PC-3 (cell line): Measurements from ENCODE around the gene CNTNAP2. TPM values are rescaled to one million over a fixed set of nuclear protein-coding genes. Genes with fewer than 3 reads are reported as not detected.

ENCODE experiments used
- ATAC-seq: fragments of 200-7000 bp; cut with Tn5 transposase; 2 replicates; pipeline ENCODE4 v1.9.1; 2020; ENCODE audit warnings: mild to moderate bottlenecking, moderate library complexity
- BruUV-seq: library from RNA; stranded (reverse); fragments of 400-500 nt; replicated peaks from 2 replicates; lab custom pipeline; 2021; lab: Mats Ljungman, UMichigan
- CTCF ChIA-PET: fragments of 300-600 bp; sonication (Branson Sonifier 250); formaldehyde crosslinking; loops from one replicate; lab custom pipeline; 2022; ENCODE audit warnings: antibody characterized with exemption; lab: Charles Lee
- POLR2A ChIA-PET: fragments of 300-600 bp; sonication (Branson Sonifier 250); formaldehyde crosslinking; loops from one replicate; lab custom pipeline; 2022; ENCODE audit warnings: antibody characterized with exemption; ENCODE audit not compliant: unreplicated experiment; lab: Charles Lee
- DNase-seq: peaks from one replicate; pipeline ENCODE4 v3.0.0-alpha.2; 2015
- H2AFZ ChIP-seq: fragments of 300-600 bp; sonication (generic); 2 replicates; pipeline ENCODE4 v1.6.0; 2016; ENCODE audit warnings: antibody characterized with exemption, low read length
- H3F3A ChIP-seq: fragments of 300-600 bp; sonication (generic); one replicate; pipeline ENCODE4 v1.6.0; 2017; ENCODE audit warnings: antibody characterized with exemption, low read length, control low read depth, mild to moderate bottlenecking; ENCODE audit not compliant: unreplicated experiment
- H3K27ac ChIP-seq: fragments of 300-600 bp; sonication (generic); 2 replicates; pipeline ENCODE4 v1.5.1; 2016; ENCODE audit warnings: mild to moderate bottlenecking, low read length
- H3K27me3 ChIP-seq: fragments of 300-600 bp; sonication (generic); 2 replicates; pipeline ENCODE4 v1.6.1; 2016; ENCODE audit warnings: low read length, mixed read lengths
- H3K36me3 ChIP-seq: fragments of 300-600 bp; sonication (generic); 2 replicates; pipeline ENCODE4 v1.6.1; 2016; ENCODE audit warnings: low read depth, mixed run types, low read length, mixed read lengths
- H3K4me1 ChIP-seq: fragments of 300-600 bp; sonication (generic); 2 replicates; pipeline ENCODE4 v1.5.1; 2016; ENCODE audit warnings: low read length; ENCODE audit not compliant: insufficient read depth
- H3K4me2 ChIP-seq: fragments of 300-600 bp; sonication (generic); 2 replicates; pipeline ENCODE4 v1.6.0; 2016; ENCODE audit warnings: low read length
- H3K4me3 ChIP-seq: fragments of 300-600 bp; sonication (generic); 2 replicates; pipeline ENCODE4 v1.5.1; 2016; ENCODE audit warnings: mild to moderate bottlenecking, low read length, mixed read lengths
- H3K79me2 ChIP-seq: fragments of 300-600 bp; sonication (generic); 2 replicates; pipeline ENCODE4 v1.6.1; 2017; ENCODE audit warnings: low read length, mixed read lengths
- H3K9ac ChIP-seq: fragments of 300-600 bp; sonication (generic); 2 replicates; pipeline ENCODE4 v1.6.0; 2016; ENCODE audit warnings: mild to moderate bottlenecking, low read length
- H3K9me2 ChIP-seq: fragments of 300-600 bp; sonication (generic); replicated peaks from 2 replicates; pipeline ENCODE4 v1.6.1; 2016; ENCODE audit warnings: mixed run types, low read length, mixed read lengths
- H3K9me3 ChIP-seq: fragments of 300-600 bp; sonication (generic); 2 replicates; pipeline ENCODE4 v1.6.1; 2016; ENCODE audit warnings: low read length, mixed read lengths
- H4K20me1 ChIP-seq: fragments of 300-600 bp; sonication (generic); 2 replicates; pipeline ENCODE4 v1.6.1; 2016; ENCODE audit warnings: low read length, mixed read lengths
- CTCF ChIP-seq: fragments of 300-600 bp; sonication (generic); conservative IDR thresholded peaks from 2 replicates; pipeline ENCODE4 v1.5.1; 2017; ENCODE audit warnings: antibody characterized with exemption, low read depth, mild to moderate bottlenecking, low read length
- EZH2 ChIP-seq: fragments of 300-600 bp; sonication (generic); IDR thresholded peaks from one replicate; pipeline ENCODE4 v1.6.1; 2017; ENCODE audit warnings: antibody characterized with exemption, mild to moderate bottlenecking, low read length; ENCODE audit not compliant: unreplicated experiment
- EZH2phosphoT487 ChIP-seq: fragments of 300-600 bp; sonication (generic); IDR thresholded peaks from 2 replicates; pipeline ENCODE4 v1.6.1; 2018; ENCODE audit warnings: mild to moderate bottlenecking, antibody characterized with exemption, low read length, borderline replicate concordance
- intact Hi-C: fragments of 100-400 bp; cut with micrococcal nuclease; formaldehyde crosslinking; loops from 2 replicates; pipeline ENCODE4 v1.9.0; 2023
- total RNA-seq: library from RNA; depleted of rRNA; stranded (reverse); fragments of >200 nt; gene quantifications from 2 replicates; pipeline ENCODE4 v1.2.3, GENCODE V29; 2014

The CNTNAP2 gene
- total RNA-seq, 1 experiment from 2014 or later: 1.5 TPM

- H3K9me2 ChIP-seq: no peaks in the 10 kb centered on the region
- POLR2A ChIA-PET: no interaction called here
- no peak for DNase-seq
- CTCF ChIA-PET: interaction anchor here (0.6 kb wide), 1 partner anchor 1082 kb away, joined by 3 read pairs; no protein-coding TSS in a partner anchor
- no peak overlapping the region for H2AFZ ChIP-seq
- no peaks in the 10 kb centered on the region for H3K27me3 ChIP-seq
- no peaks in the 10 kb centered on the region for H3K79me2 ChIP-seq
- intact Hi-C loops: no loop called here
- no peak overlapping the region for H3K4me3 ChIP-seq
- no peak overlapping the region for H3K27ac ChIP-seq
- H3K9me3 ChIP-seq: no peaks in the 10 kb centered on the region
- no peak for ATAC-seq
- no peaks in the 10 kb centered on the region for H3K36me3 ChIP-seq
- no peaks in the 10 kb centered on the region for H3F3A ChIP-seq
- no peaks in the 10 kb centered on the region for H4K20me1 ChIP-seq
- no peak overlapping the region for H3K9ac ChIP-seq
- H3K4me1 ChIP-seq: no peaks in the 10 kb centered on the region
- H3K4me2 ChIP-seq: no peak overlapping the region
- TF ChIP-seq CTCF (no peak), EZH2 (no peak), EZH2phosphoT487 (no peak)
- no TSS peak for BruUV-seq
Observed at GRCh38 chr7:147182874-147183273, 1066.3 kb downstream of the CNTNAP2 start.

GRCh38 chr7:147183276-147183675 lies 1066.7 kb downstream of the CNTNAP2 start:
- Histone ChIP-seq H3K9me2 (no peaks in the 10 kb centered on the region), H3K9me3 (no peaks in the 10 kb centered on the region), H4K20me1 (no peaks in the 10 kb centered on the region), H3K27ac (no peak overlapping the region), H3K9ac (no peak overlapping the region), H3K79me2 (no peaks in the 10 kb centered on the region), H3F3A (no peaks in the 10 kb centered on the region), H3K4me1 (no peaks in the 10 kb centered on the region), H3K4me3 (no peak overlapping the region), H2AFZ (no peak overlapping the region), H3K36me3 (no peaks in the 10 kb centered on the region), H3K4me2 (no peak overlapping the region), H3K27me3 (no peaks in the 10 kb centered on the region)
- no TSS peak for BruUV-seq
- intact Hi-C loops: no loop called here
- CTCF ChIA-PET: interaction anchor here (0.6 kb wide), 1 partner anchor 1082 kb away, joined by 3 read pairs; no protein-coding TSS in a partner anchor
- ATAC-seq: no peak
- no peak for DNase-seq
- POLR2A ChIA-PET: no interaction called here
- TF ChIP-seq CTCF (no peak), EZH2phosphoT487 (no peak), EZH2 (no peak)

GRCh38 chr7:147188467-147188866 lies 1071.9 kb downstream of the CNTNAP2 start:
- no peaks in the 10 kb centered on the region for H3K36me3 ChIP-seq
- no peaks in the 10 kb centered on the region for H3F3A ChIP-seq
- no peaks in the 10 kb centered on the region for H3K79me2 ChIP-seq
- no peaks in the 10 kb centered on the region for H3K9me3 ChIP-seq
- intact Hi-C loops: no loop called here
- no peaks in the 10 kb centered on the region for H3K4me1 ChIP-seq
- no peak for ATAC-seq
- BruUV-seq: no TSS peak
- no peaks in the 10 kb centered on the region for H4K20me1 ChIP-seq
- no peak overlapping the region for H3K9ac ChIP-seq
- no peaks in the 10 kb centered on the region for H3K27me3 ChIP-seq
- ChIA-PET CTCF (no interaction called here), POLR2A (no interaction called here)
- no peak overlapping the region for H3K27ac ChIP-seq
- H3K4me3 ChIP-seq: no peak overlapping the region
- no peak for TF ChIP-seq EZH2
- no peak for TF ChIP-seq CTCF
- TF ChIP-seq EZH2phosphoT487: no peak
- H3K4me2 ChIP-seq: no peak overlapping the region
- no peak for DNase-seq
- no peak overlapping the region for H2AFZ ChIP-seq
- no peaks in the 10 kb centered on the region for H3K9me2 ChIP-seq
